HEK293 (cell line): ENCODE measurements around the gene EIF2D.

Experiments used
- CTCF ChIP-seq: fragments of 450-650 bp; formaldehyde crosslinking; IDR thresholded peaks from 2 replicates; pipeline ENCODE4 v1.5.1; 2016; ENCODE audit warnings: missing biosample characterization, missing genetic modification characterization
- KLF9 ChIP-seq: fragments of 450-650 bp; formaldehyde crosslinking; IDR thresholded peaks from 2 replicates; pipeline ENCODE4 v1.5.1; 2016; ENCODE audit warnings: missing biosample characterization, missing genetic modification characterization, low read depth
- PBX3 ChIP-seq: sonication (generic); formaldehyde crosslinking; IDR thresholded peaks from 2 replicates; pipeline ENCODE4 v1.8.1; 2022; ENCODE audit warnings: mild to moderate bottlenecking, moderate library complexity, missing genetic modification reagents
- ZBTB11 ChIP-seq: fragments of 450-650 bp; formaldehyde crosslinking; conservative IDR thresholded peaks from 2 replicates; pipeline ENCODE4 v1.5.1; 2016; ENCODE audit warnings: low read depth, missing biosample characterization, missing genetic modification characterization
- ZNF10 ChIP-seq: fragments of 450-650 bp; formaldehyde crosslinking; IDR thresholded peaks from 2 replicates; pipeline ENCODE4 v1.5.1; 2017; ENCODE audit warnings: missing biosample characterization, missing genetic modification characterization
- ZNF121 ChIP-seq: fragments of 450-650 bp; formaldehyde crosslinking; IDR thresholded peaks from 2 replicates; pipeline ENCODE4 v1.5.1; 2016; ENCODE audit warnings: missing biosample characterization, missing genetic modification characterization
- ZNF16 ChIP-seq: fragments of 450-650 bp; formaldehyde crosslinking; IDR thresholded peaks from 2 replicates; pipeline ENCODE4 v1.5.1; 2016; ENCODE audit warnings: low read depth, missing biosample characterization, missing genetic modification characterization
- ZNF24 ChIP-seq: fragments of 450-650 bp; formaldehyde crosslinking; IDR thresholded peaks from 2 replicates; pipeline ENCODE4 v1.5.1; 2016; ENCODE audit warnings: missing biosample characterization, missing genetic modification characterization
- ZNF426 ChIP-seq: fragments of 450-650 bp; formaldehyde crosslinking; IDR thresholded peaks from 2 replicates; pipeline ENCODE4 v1.5.1; 2017; ENCODE audit warnings: missing biosample characterization, missing genetic modification characterization, mild to moderate bottlenecking, inconsistent platforms, moderate library complexity
- ZNF701 ChIP-seq: fragments of 450-650 bp; formaldehyde crosslinking; IDR thresholded peaks from 2 replicates; pipeline ENCODE4 v1.5.1; 2016; ENCODE audit warnings: missing biosample characterization, missing genetic modification characterization
- ZSCAN18 ChIP-seq: fragments of 450-650 bp; formaldehyde crosslinking; IDR thresholded peaks from 2 replicates; pipeline ENCODE4 v1.5.1; 2016; ENCODE audit warnings: missing biosample characterization, missing genetic modification characterization
- TF ChIP-seq, protein P1 (sequence below): fragments of 450-650 bp; formaldehyde crosslinking; IDR thresholded peaks from 2 replicates; pipeline ENCODE4 v1.5.1; 2016; ENCODE audit warnings: missing biosample characterization, missing genetic modification characterization
- TF ChIP-seq, protein P2 (sequence below): fragments of 450-650 bp; formaldehyde crosslinking; IDR thresholded peaks from 2 replicates; pipeline ENCODE4 v1.5.1; 2017; ENCODE audit warnings: missing biosample characterization, missing genetic modification characterization
- TF ChIP-seq, protein P3 (sequence below): fragments of 450-650 bp; formaldehyde crosslinking; optimal IDR thresholded peaks from 2 replicates; pipeline ENCODE3; 2016; ENCODE audit warnings: missing biosample characterization, mild to moderate bottlenecking, missing genetic modification characterization

DNA sequence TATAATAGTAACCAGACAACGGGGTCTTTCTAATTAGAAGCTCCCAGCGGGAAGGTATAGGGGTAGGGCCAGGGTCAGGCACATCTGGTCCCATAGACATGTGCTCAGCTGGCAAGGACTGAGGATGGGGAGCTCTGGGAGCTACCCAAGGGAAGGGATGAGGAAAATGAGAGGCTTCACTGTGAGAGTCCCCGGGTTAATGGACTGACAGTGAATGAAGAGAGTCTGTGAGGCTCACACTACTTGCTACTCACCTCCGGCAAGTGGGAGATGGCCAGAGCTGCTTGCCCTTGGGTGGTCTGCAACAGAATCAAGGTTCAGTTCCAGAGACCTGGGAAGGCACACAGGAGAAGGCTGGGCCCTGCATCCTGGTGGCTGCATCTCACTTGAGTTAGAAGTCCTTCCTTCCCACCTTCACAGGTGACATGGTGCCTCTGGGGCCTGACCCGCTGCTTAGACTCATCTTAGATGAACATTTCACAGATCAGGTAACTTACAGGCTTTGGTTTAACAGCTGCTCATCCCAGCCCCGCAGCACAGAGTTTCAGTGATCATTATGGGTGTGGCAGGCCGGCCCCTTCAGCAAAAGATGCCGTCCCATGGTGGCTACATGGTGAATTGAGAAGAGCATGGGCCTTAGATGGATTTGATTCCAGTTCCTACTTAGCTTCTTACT is 31.7 kb downstream of the EIF2D start:
- TF ChIP-seq ZNF16 (tag by site-specific recombination) (no peak), ZNF701 (tag by site-specific recombination) (no peak), ZBTB11 (no peak), ZSCAN18 (tag by site-specific recombination) (no peak), KLF9 (tag by site-specific recombination) (no peak), CTCF (tag by site-specific recombination) (no peak), ZNF426 (tag by site-specific recombination) (no peak), ZNF121 (tag by site-specific recombination) (no peak), ZNF24 (no peak), PBX3 (CRISPR knock-in tag) (no peak), ZNF10 (tag by site-specific recombination) (no peak)
- TF ChIP-seq, protein P1, sequence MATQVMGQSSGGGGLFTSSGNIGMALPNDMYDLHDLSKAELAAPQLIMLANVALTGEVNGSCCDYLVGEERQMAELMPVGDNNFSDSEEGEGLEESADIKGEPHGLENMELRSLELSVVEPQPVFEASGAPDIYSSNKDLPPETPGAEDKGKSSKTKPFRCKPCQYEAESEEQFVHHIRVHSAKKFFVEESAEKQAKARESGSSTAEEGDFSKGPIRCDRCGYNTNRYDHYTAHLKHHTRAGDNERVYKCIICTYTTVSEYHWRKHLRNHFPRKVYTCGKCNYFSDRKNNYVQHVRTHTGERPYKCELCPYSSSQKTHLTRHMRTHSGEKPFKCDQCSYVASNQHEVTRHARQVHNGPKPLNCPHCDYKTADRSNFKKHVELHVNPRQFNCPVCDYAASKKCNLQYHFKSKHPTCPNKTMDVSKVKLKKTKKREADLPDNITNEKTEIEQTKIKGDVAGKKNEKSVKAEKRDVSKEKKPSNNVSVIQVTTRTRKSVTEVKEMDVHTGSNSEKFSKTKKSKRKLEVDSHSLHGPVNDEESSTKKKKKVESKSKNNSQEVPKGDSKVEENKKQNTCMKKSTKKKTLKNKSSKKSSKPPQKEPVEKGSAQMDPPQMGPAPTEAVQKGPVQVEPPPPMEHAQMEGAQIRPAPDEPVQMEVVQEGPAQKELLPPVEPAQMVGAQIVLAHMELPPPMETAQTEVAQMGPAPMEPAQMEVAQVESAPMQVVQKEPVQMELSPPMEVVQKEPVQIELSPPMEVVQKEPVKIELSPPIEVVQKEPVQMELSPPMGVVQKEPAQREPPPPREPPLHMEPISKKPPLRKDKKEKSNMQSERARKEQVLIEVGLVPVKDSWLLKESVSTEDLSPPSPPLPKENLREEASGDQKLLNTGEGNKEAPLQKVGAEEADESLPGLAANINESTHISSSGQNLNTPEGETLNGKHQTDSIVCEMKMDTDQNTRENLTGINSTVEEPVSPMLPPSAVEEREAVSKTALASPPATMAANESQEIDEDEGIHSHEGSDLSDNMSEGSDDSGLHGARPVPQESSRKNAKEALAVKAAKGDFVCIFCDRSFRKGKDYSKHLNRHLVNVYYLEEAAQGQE (tag by site-specific recombination), result no peak
- TF ChIP-seq, protein P2, sequence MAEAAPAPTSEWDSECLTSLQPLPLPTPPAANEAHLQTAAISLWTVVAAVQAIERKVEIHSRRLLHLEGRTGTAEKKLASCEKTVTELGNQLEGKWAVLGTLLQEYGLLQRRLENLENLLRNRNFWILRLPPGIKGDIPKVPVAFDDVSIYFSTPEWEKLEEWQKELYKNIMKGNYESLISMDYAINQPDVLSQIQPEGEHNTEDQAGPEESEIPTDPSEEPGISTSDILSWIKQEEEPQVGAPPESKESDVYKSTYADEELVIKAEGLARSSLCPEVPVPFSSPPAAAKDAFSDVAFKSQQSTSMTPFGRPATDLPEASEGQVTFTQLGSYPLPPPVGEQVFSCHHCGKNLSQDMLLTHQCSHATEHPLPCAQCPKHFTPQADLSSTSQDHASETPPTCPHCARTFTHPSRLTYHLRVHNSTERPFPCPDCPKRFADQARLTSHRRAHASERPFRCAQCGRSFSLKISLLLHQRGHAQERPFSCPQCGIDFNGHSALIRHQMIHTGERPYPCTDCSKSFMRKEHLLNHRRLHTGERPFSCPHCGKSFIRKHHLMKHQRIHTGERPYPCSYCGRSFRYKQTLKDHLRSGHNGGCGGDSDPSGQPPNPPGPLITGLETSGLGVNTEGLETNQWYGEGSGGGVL (tag by site-specific recombination), result no peak
- TF ChIP-seq, protein P3, sequence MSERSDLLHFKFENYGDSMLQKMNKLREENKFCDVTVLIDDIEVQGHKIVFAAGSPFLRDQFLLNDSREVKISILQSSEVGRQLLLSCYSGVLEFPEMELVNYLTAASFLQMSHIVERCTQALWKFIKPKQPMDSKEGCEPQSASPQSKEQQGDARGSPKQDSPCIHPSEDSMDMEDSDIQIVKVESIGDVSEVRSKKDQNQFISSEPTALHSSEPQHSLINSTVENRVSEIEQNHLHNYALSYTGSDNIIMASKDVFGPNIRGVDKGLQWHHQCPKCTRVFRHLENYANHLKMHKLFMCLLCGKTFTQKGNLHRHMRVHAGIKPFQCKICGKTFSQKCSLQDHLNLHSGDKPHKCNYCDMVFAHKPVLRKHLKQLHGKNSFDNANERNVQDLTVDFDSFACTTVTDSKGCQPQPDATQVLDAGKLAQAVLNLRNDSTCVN (tag by site-specific recombination), result no peak
